ENCODE results near the gene HPGDS.

Gene HPGDS

GRCh38 chr4:94368459-94368858, 25.8 kb upstream of the HPGDS start:
- no peaks in the 10 kb centered on the region for H3K36me3 Mint-ChIP-seq (ENCODE audit: low read depth)

GRCh38 chr4:94365304-94365703, 22.7 kb upstream of the HPGDS start:
- Mint-ChIP-seq H3K9me3 (no peaks in the 10 kb centered on the region), H3K27ac (no peak overlapping the region), H3K36me3 (ENCODE audit: low read depth) (no peaks in the 10 kb centered on the region), H3K4me1 (ENCODE audit: low read depth) (no peaks in the 10 kb centered on the region), H3K4me3 (no peak overlapping the region), H3K27me3 (peaks cover 17% of the 10 kb centered on the region)

More at GRCh38 chr4:94368459-94368858, 25.8 kb upstream of the HPGDS start:
- Mint-ChIP-seq H3K4me3 (no peak overlapping the region), H3K27me3 (peaks cover 7% of the 10 kb centered on the region), H3K4me1 (ENCODE audit: low read depth) (no peaks in the 10 kb centered on the region), H3K9me3 (no peaks in the 10 kb centered on the region), H3K27ac (no peak overlapping the region)

- Mint-ChIP-seq H3K27me3 (peaks cover 17% of the 10 kb centered on the region), H3K9me3 (no peaks in the 10 kb centered on the region), H3K27ac (no peak overlapping the region), H3K4me3 (no peak overlapping the region), H3K4me1 (ENCODE audit: low read depth) (no peaks in the 10 kb centered on the region), H3K36me3 (ENCODE audit: low read depth) (no peaks in the 10 kb centered on the region)
These were observed 21.9 kb upstream of the HPGDS start for GRCh38 chr4:94364527-94364926.

- H3K36me3 Mint-ChIP-seq (ENCODE audit: low read depth) = no peaks in the 10 kb centered on the region
- no peaks in the 10 kb centered on the region for H3K4me1 Mint-ChIP-seq (ENCODE audit: low read depth)
- no peak overlapping the region for H3K27ac Mint-ChIP-seq
- peaks cover 18% of the 10 kb centered on the region for H3K27me3 Mint-ChIP-seq
- H3K4me3 Mint-ChIP-seq = no peak overlapping the region
- no peaks in the 10 kb centered on the region for H3K9me3 Mint-ChIP-seq
These were observed 20.6 kb upstream of the HPGDS start for GRCh38 chr4:94363136-94363655.

- Mint-ChIP-seq H3K27ac (no peak overlapping the region), H3K9me3 (no peaks in the 10 kb centered on the region), H3K4me3 (no peak overlapping the region), H3K4me1 (ENCODE audit: low read depth) (no peaks in the 10 kb centered on the region), H3K27me3 (peaks cover 18% of the 10 kb centered on the region), H3K36me3 (ENCODE audit: low read depth) (no peaks in the 10 kb centered on the region)
These were observed 17.2 kb upstream of the HPGDS start for GRCh38 chr4:94359838-94360237.

GRCh38 chr4:94359221-94359620, 16.6 kb upstream of the HPGDS start:
- Mint-ChIP-seq H3K36me3 (ENCODE audit: low read depth) (no peaks in the 10 kb centered on the region), H3K27ac (no peak overlapping the region), H3K9me3 (no peaks in the 10 kb centered on the region), H3K4me1 (ENCODE audit: low read depth) (no peaks in the 10 kb centered on the region), H3K27me3 (peaks cover 18% of the 10 kb centered on the region), H3K4me3 (no peak overlapping the region)

GRCh38 chr4:94358101-94358500, 15.5 kb upstream of the HPGDS start:
- H3K4me1 Mint-ChIP-seq (ENCODE audit: low read depth) = no peaks in the 10 kb centered on the region
- H3K27me3 Mint-ChIP-seq = peaks cover 18% of the 10 kb centered on the region
- H3K27ac Mint-ChIP-seq = no peak overlapping the region
- H3K4me3 Mint-ChIP-seq = no peak overlapping the region
- H3K9me3 Mint-ChIP-seq = no peaks in the 10 kb centered on the region
- H3K36me3 Mint-ChIP-seq (ENCODE audit: low read depth) = no peaks in the 10 kb centered on the region

- peaks cover 18% of the 10 kb centered on the region for H3K27me3 Mint-ChIP-seq
These were observed 15.0 kb upstream of the HPGDS start for GRCh38 chr4:94357624-94358023.

GRCh38 chr4:94356444-94356843, 13.8 kb upstream of the HPGDS start:
- Mint-ChIP-seq H3K4me3 (no peak overlapping the region), H3K27ac (no peak overlapping the region), H3K9me3 (no peaks in the 10 kb centered on the region), H3K36me3 (ENCODE audit: low read depth) (no peaks in the 10 kb centered on the region), H3K27me3 (peaks cover 16% of the 10 kb centered on the region), H3K4me1 (ENCODE audit: low read depth) (peaks cover 13% of the 10 kb centered on the region)

More at GRCh38 chr4:94357624-94358023, 15.0 kb upstream of the HPGDS start:
- no peaks in the 10 kb centered on the region for H3K36me3 Mint-ChIP-seq (ENCODE audit: low read depth)
- no peaks in the 10 kb centered on the region for H3K9me3 Mint-ChIP-seq
- no peak overlapping the region for H3K27ac Mint-ChIP-seq
- no peak overlapping the region for H3K4me3 Mint-ChIP-seq
- peaks cover 1% of the 10 kb centered on the region for H3K4me1 Mint-ChIP-seq (ENCODE audit: low read depth)

GRCh38 chr4:94354474-94354896, 11.8 kb upstream of the HPGDS start:
- Mint-ChIP-seq H3K4me1 (ENCODE audit: low read depth) (peaks cover 32% of the 10 kb centered on the region), H3K27ac (no peak overlapping the region), H3K9me3 (no peaks in the 10 kb centered on the region), H3K36me3 (ENCODE audit: low read depth) (no peaks in the 10 kb centered on the region), H3K27me3 (peaks cover 25% of the 10 kb centered on the region), H3K4me3 (no peak overlapping the region)

GRCh38 chr4:94352996-94353395, 10.4 kb upstream of the HPGDS start:
- Mint-ChIP-seq H3K36me3 (ENCODE audit: low read depth) (no peaks in the 10 kb centered on the region), H3K27ac (no peak overlapping the region), H3K4me1 (ENCODE audit: low read depth) (peaks cover 44% of the 10 kb centered on the region), H3K9me3 (no peaks in the 10 kb centered on the region), H3K4me3 (no peak overlapping the region), H3K27me3 (peaks cover 22% of the 10 kb centered on the region)

- Mint-ChIP-seq H3K4me3 (no peak overlapping the region), H3K27me3 (peaks cover 17% of the 10 kb centered on the region), H3K4me1 (ENCODE audit: low read depth) (peaks cover 52% of the 10 kb centered on the region), H3K9me3 (no peaks in the 10 kb centered on the region), H3K36me3 (ENCODE audit: low read depth) (no peaks in the 10 kb centered on the region), H3K27ac (no peak overlapping the region)
These were observed 9.5 kb upstream of the HPGDS start for GRCh38 chr4:94352163-94352562.

GRCh38 chr4:94351319-94351718, 8.7 kb upstream of the HPGDS start:
- H3K27ac Mint-ChIP-seq = no peak overlapping the region
- H3K36me3 Mint-ChIP-seq (ENCODE audit: low read depth) = no peaks in the 10 kb centered on the region
- H3K4me1 Mint-ChIP-seq (ENCODE audit: low read depth) = peaks cover 61% of the 10 kb centered on the region
- H3K9me3 Mint-ChIP-seq = no peaks in the 10 kb centered on the region
- no peak overlapping the region for H3K4me3 Mint-ChIP-seq
- peaks cover 17% of the 10 kb centered on the region for H3K27me3 Mint-ChIP-seq

- peaks cover 17% of the 10 kb centered on the region for H3K27me3 Mint-ChIP-seq
- H3K27ac Mint-ChIP-seq = no peak overlapping the region
- no peaks in the 10 kb centered on the region for H3K9me3 Mint-ChIP-seq
- no peaks in the 10 kb centered on the region for H3K36me3 Mint-ChIP-seq (ENCODE audit: low read depth)
- no peak overlapping the region for H3K4me3 Mint-ChIP-seq
- peaks cover 68% of the 10 kb centered on the region for H3K4me1 Mint-ChIP-seq (ENCODE audit: low read depth)
These were observed 7.5 kb upstream of the HPGDS start for GRCh38 chr4:94350095-94350494.

- Mint-ChIP-seq H3K4me3 (no peak overlapping the region), H3K27ac (peak overlapping the region; percentile 87), H3K4me1 (ENCODE audit: low read depth) (peaks cover 69% of the 10 kb centered on the region), H3K36me3 (ENCODE audit: low read depth) (no peaks in the 10 kb centered on the region), H3K9me3 (no peaks in the 10 kb centered on the region), H3K27me3 (peaks cover 17% of the 10 kb centered on the region)
These were observed 6.6 kb upstream of the HPGDS start for GRCh38 chr4:94349193-94349592.

GRCh38 chr4:94348666-94349065, 6.0 kb upstream of the HPGDS start:
- Mint-ChIP-seq H3K27ac (peak overlapping the region; percentile 87), H3K36me3 (ENCODE audit: low read depth) (no peaks in the 10 kb centered on the region), H3K4me1 (ENCODE audit: low read depth) (peaks cover 69% of the 10 kb centered on the region)

More at GRCh38 chr4:94348666-94349065, 6.0 kb upstream of the HPGDS start:
- no peak overlapping the region for H3K4me3 Mint-ChIP-seq
- H3K9me3 Mint-ChIP-seq = no peaks in the 10 kb centered on the region
- H3K27me3 Mint-ChIP-seq = peaks cover 17% of the 10 kb centered on the region

Data from stimulated activated naive CD8-positive, alpha-beta T cell treated with anti-CD3 and anti-CD28 coated beads, Interleukin-15, Interleukin-2, amounts not matched to agents 100 ng/mL and 50 ng/mL, for 24 hours (primary cell).